ENCODE measurements around the gene S100PBP.

S100PBP gene

DNA sequence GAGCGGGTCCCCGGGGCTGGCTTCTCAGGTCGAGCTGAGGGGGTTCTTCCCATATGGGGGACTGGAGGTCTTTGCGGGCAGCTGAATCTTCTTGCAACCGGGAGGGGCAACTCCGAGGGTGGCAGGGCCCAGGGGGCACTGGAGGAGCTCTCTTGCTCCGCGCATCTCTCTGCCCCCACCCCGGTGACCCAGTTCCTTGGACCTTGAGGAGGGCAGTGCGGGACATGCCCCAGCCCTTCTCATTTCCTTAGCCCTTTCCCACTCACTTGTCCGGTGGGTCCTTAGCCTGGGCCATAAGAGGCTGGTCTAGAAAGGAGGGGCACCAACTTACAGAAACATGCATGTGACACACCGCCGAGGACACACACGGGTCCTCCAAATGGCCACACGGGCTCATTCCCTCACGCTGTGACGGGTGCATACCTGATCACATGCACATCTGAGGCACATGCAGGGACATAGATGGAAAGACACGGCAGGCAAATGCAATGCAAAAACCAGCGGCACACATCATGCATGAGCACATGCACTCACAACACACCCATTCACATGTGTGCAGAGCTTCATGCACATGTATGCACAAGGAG, 69.5 kb downstream of the S100PBP start:
- no peak for DNase-seq (ENCODE audit: low read depth)

GRCh38 chr1:32887623-32888022, 70.2 kb downstream of the S100PBP start:
- DNase-seq (ENCODE audit: low read depth): no peak

GRCh38 chr1:32888134-32888533, 70.7 kb downstream of the S100PBP start:
- DNase-seq (ENCODE audit: low read depth): no peak

DNA sequence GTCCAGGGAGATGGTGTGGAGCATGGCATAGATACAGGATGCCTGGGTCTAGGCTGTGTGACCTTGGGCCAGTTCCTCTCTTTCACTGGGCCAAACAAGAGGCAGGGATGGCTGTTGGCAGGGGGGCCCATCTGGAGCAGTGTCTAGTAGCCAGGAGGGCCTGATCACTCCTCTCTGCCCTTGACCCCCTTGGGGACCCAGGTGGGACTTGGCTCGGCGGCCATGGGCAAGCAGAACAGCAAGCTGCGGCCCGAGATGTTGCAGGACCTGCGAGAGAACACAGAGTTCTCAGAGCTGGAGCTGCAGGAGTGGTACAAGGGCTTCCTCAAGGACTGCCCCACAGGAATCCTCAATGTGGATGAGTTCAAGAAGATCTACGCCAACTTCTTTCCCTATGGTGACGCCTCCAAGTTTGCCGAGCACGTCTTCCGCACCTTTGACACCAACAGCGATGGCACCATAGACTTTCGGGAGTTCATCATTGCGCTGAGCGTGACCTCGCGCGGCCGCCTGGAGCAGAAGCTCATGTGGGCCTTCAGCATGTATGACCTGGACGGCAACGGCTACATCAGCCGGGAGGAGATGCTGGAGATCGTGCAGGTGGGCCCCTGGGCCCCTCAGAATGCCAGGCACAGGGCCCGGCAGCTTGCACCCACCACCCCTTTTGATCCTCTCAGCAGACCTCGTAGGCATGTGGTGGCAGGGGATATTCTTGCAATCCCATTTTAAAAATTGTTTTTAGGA, 71.4 kb downstream of the S100PBP start:
- no peak for DNase-seq (ENCODE audit: low read depth)

GRCh38 chr1:32889731-32890278, 72.4 kb downstream of the S100PBP start:
- DNase-seq (ENCODE audit: low read depth): no peak

DNA sequence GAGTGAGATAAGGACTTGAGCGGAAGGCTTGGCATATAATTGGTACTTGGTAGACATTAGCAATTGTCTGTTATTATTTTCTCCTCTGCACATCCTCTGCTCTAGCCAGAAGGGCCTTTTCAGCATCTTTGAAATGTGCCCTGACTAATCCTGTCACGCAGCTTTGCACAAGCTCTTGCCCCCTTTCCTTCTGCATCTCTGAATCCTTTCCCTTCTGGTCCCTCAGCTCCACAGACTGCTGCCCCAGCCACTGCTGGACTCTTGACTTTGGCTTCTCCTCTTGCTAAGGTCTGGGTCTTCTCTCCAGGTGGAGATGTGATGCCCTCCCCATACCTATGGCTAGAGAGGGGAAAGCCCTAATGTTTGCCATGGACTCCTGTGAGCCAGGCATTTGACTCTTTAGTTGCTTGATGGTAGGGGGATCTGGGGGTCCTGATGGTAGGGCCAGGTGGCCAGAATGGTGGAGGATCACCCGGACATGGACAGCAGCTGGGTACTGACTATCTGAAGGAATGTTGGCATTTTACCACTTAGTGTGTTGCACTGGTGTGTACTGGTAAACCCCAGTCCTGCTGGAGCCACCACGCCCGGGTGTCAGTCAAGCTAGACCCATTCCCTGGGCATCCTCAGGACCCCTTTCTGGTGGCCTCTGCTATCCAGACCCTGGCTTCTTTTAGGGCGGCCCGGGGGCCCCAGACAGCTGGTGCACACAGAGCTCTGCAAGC, 73.2 kb downstream of the S100PBP start:
- DNase-seq (ENCODE audit: low read depth): no peak

- DNase-seq (ENCODE audit: low read depth): no peak
These were observed 73.8 kb downstream of the S100PBP start for GRCh38 chr1:32891241-32891570.

DNA sequence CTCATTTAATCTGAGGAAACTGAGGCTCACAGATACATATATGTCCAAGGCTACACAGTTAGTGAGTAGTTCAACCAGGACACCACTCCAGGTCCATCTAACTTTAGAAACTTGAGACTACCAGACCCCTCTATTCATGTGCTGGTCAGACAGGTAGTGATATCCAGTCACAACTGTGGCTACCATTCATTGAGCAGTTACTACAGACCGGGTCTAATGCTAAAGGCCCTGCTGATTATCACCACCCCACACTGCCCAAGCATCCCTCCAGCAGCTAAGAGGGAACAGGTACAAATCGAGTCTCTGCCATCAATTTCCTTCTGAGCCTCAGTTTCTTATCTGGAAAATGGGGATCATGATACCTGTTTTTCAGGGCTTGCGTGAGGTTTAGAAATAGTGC, 74.2 kb downstream of the S100PBP start:
- no peak for DNase-seq (ENCODE audit: low read depth)

- no peak for DNase-seq (ENCODE audit: low read depth)
These were observed 75.1 kb downstream of the S100PBP start for GRCh38 chr1:32892368-32893197.

GRCh38 chr1:32893198-32894018, 76.0 kb downstream of the S100PBP start:
- DNase-seq (ENCODE audit: low read depth): no peak

- no peak for DNase-seq (ENCODE audit: low read depth)
These were observed 76.7 kb downstream of the S100PBP start for GRCh38 chr1:32894019-32894600.

- DNase-seq (ENCODE audit: low read depth): no peak
These were observed 77.2 kb downstream of the S100PBP start for GRCh38 chr1:32894681-32895080.

DNA sequence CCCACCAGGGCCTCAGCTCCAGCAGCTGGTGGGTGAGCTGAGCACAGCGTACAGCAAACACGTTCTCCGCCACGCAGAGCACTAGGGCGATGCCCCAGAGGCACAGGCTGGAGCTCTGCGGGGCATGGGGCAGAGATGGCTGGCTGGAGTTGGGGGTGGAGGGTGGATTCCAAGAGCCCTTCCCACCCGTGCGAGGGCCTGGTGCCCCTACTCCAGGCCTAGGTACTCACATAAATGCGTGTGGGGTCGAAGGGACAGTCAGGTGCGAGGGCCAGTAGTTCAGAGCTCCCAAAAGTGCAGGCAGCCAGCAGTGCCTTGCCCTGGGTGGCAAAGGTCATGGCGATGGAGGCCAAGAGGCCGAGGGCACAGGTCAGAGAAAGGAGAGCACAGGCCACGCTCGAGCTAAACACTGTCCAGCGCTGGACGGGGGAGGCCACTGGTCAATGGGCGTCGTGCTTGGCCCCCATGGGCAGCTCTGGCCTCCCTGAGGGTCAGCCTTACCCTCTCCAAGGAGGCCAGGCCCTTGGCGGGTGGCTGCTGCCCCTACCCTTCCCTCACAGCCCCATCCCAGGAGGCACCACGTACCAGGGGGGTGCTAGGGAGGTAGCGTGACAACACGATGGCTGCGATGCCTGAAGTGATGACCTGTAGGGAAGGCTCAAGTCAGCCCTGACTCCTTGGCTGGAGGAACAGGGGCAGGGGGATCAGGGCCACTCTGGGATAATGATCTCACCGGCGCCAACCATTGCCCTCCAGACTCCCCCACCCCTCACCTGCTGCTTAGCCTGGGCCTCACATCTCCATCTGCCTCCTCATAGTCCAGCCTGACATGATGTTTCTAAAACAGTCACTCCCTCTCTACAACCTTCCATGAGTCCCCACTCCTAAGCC, 78.1 kb downstream of the S100PBP start:
- no peak for DNase-seq (ENCODE audit: low read depth)

- DNase-seq (ENCODE audit: low read depth): no peak
These were observed 79.0 kb downstream of the S100PBP start for GRCh38 chr1:32896451-32896850.

DNA sequence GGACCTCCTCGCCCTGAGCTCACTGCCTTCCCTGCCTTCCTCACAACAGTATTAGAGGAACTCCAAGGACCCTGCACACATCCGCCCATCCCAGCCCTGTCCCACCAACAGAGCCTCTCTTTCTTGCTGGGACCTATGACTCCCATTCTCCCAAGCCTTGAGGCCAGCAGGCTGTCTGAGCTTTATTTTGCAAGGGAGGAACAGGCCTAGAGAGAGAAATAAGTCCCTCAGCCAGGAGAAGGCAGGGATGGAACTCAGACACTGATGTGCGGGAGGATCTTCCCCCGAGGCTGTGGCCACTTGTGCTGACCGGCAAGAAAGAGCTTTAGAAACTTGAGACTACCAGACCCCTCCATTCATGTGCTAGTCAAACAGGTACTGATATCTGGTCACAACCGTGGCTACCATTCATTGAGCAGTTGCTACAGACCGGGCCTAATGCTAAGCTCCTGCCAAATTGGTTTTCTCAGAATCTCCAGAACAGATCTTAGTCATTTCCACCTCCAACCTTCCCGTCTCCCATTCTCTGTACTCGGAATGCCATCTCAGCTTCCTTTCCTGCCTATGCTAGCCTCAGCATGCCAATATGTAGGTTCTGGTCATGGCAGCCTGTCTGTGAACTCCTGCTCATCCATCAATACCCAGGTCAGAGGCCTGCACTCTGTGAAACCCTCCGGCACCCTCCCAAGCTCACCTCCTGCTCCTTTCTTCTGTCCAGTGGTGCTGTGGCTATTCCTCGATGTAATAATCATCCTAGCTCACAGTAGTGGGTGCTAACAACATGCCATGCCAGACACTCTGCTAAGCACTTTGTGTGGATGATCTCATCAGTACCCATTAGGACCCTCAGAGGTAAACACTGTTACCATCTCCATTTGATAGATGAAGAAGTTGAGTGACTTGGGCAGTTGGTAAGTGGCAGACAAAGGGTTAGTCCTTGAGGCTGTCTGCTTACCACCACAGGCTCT, 79.9 kb downstream of the S100PBP start:
- DNase-seq (ENCODE audit: low read depth): no peak

- no peak for DNase-seq (ENCODE audit: low read depth)
These were observed 80.6 kb downstream of the S100PBP start for GRCh38 chr1:32898056-32898455.

DNA sequence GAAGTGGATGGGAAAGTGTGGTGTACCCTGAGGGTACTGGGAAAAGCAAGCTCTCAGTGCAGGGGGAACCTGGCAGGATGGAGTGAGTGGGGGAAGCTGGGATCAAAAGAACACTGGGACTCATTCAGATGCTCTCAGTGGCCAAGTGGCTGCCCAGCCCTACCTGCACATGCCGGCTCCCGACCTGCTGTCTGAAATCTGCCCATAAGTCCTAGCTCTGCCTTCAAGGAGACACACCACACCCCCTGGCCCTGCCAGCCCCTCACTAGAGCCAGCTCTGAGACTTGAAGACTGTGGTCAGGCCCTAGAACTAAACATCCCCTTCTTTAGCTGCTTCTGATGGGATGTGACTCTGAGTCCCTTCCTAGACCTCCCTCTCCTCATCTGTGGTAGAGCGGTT, 81.5 kb downstream of the S100PBP start:
- no peak for DNase-seq (ENCODE audit: low read depth)

- DNase-seq (ENCODE audit: low read depth): no peak
These were observed 82.3 kb downstream of the S100PBP start for GRCh38 chr1:32899586-32900296.

Measured in T follicular helper cell (primary cell).